Hepatocyte (in vitro differentiated cells): ENCODE results near the gene CTNNBIP1. TPM values are rescaled to one million over a fixed set of nuclear protein-coding genes. Genes with fewer than 3 reads are reported as not detected.
A peak's percentile ranks its signal among the peaks of the same experiment; 100 is the strongest.

Experiments used
- DNase-seq: peaks from one replicate; pipeline ENCODE4 v3.0.0-alpha.2; 2016; ENCODE audit warnings: low spot score
- H2AFZ ChIP-seq: fragments of 200-600 bp; sonication (generic); 2 replicates; pipeline ENCODE4 v1.6.0; 2016; ENCODE audit warnings: antibody characterized with exemption, mild to moderate bottlenecking
- H3K27ac ChIP-seq: fragments of 200-600 bp; sonication (generic); 2 replicates; pipeline ENCODE4 v1.5.1; 2016; ENCODE audit warnings: mild to moderate bottlenecking
- H3K27me3 ChIP-seq: fragments of 200-600 bp; sonication (generic); 2 replicates; pipeline ENCODE4 v1.6.1; 2016
- H3K36me3 ChIP-seq: fragments of 200-600 bp; sonication (generic); replicated peaks from 2 replicates; pipeline ENCODE4 v1.5.1; 2016; ENCODE audit warnings: low read depth; ENCODE audit not compliant: insufficient read depth
- H3K4me1 ChIP-seq: fragments of 200-600 bp; sonication (generic); 2 replicates; pipeline ENCODE4 v1.5.1; 2016; ENCODE audit warnings: mild to moderate bottlenecking, moderate library complexity; ENCODE audit not compliant: insufficient read depth
- H3K4me2 ChIP-seq: fragments of 200-600 bp; sonication (generic); 2 replicates; pipeline ENCODE4 v1.6.0; 2016
- H3K4me3 ChIP-seq: fragments of 200-600 bp; sonication (generic); 2 replicates; pipeline ENCODE4 v1.5.1; 2016; ENCODE audit warnings: mild to moderate bottlenecking
- H3K79me2 ChIP-seq: fragments of 200-600 bp; sonication (generic); 2 replicates; pipeline ENCODE4 v1.6.0; 2017; ENCODE audit warnings: mild to moderate bottlenecking
- H3K9me2 ChIP-seq: fragments of 200-600 bp; sonication (generic); replicated peaks from 2 replicates; pipeline ENCODE4 v1.6.0; 2017; ENCODE audit warnings: mild to moderate bottlenecking; ENCODE audit not compliant: insufficient read depth
- H3K9me3 ChIP-seq: fragments of 200-600 bp; sonication (generic); 2 replicates; pipeline ENCODE4 v1.5.1; 2016; ENCODE audit warnings: low read depth, mild to moderate bottlenecking
- H4K20me1 ChIP-seq: fragments of 200-600 bp; sonication (generic); 2 replicates; pipeline ENCODE4 v1.6.0; 2016; ENCODE audit warnings: mild to moderate bottlenecking; ENCODE audit not compliant: insufficient read depth, poor library complexity, severe bottlenecking
- EZH2 ChIP-seq: fragments of 200-600 bp; sonication (generic); IDR thresholded peaks from 2 replicates; pipeline ENCODE4 v1.6.1; 2016; ENCODE audit warnings: antibody characterized with exemption, mild to moderate bottlenecking, borderline replicate concordance
- EZH2phosphoT487 ChIP-seq: fragments of 200-600 bp; sonication (generic); IDR thresholded peaks from one replicate; pipeline ENCODE4 v1.6.1; 2018; ENCODE audit warnings: antibody characterized with exemption, mild to moderate bottlenecking, low read depth, moderate library complexity; ENCODE audit not compliant: unreplicated experiment, severe bottlenecking
- WGBS: methylation state at CpG from one replicate; pipeline ENCODE4 v1.1.6; 2016; ENCODE audit warnings: low lambda C conversion rate; ENCODE audit errors: missing lambda C conversion rate; 5-methylcytosine and 5-hydroxymethylcytosine counted together
- polyA plus RNA-seq: library from polyadenylated mRNA; unstranded; fragments of >200 nt; fragmentation: Nextera tagmentation; extraction: Ambion mirVana; gene quantifications from 2 replicates; pipeline ENCODE4 v1.2.1, GENCODE V29; 2016
- total RNA-seq: library from RNA; depleted of rRNA; stranded (reverse); fragments of >200 nt; gene quantifications from 2 replicates; pipeline ENCODE4 v1.2.3, GENCODE V29; 2014
- TF ChIP-seq, protein P1 (sequence below): fragments of 200-600 bp; sonication (generic); IDR thresholded peaks from 2 replicates; pipeline ENCODE4 v1.5.1; 2016; ENCODE audit warnings: antibody characterized with exemption, mild to moderate bottlenecking; ENCODE audit not compliant: poor library complexity

Gene CTNNBIP1
- total and polyA plus RNA-seq, 2 experiments from 2014 or later = 25.2 to 49.8 TPM

DNA sequence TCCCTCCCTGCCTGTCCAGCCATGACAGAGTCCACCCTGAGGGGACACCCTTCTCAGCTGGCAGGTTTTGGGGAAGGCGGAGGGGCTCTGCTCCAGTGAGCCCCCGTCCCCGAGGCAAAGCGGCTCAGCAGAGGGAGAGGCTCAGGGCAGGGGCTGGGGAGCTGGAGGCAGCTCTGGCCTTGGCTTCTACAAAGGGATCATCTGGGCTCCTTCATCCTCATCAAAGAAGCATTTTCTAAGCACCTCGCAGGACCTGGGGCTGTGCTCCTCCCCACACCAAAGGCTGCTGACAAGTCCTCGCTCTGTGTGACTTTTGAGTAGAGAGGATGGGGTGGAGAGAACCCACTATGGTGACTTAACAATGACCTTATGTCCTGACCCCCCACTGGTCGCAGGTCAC is 65.3 kb downstream of the CTNNBIP1 start:
- Histone ChIP-seq H3K9me3 (no peaks in the 10 kb centered on the region), H3K4me2 (no peak overlapping the region), H3K4me3 (no peak overlapping the region), H2AFZ (no peak overlapping the region), H3K27ac (no peak overlapping the region), H3K9me2 (no peaks in the 10 kb centered on the region), H3K4me1 (peaks cover 6% of the 10 kb centered on the region), H4K20me1 (no peaks in the 10 kb centered on the region), H3K27me3 (no peaks in the 10 kb centered on the region), H3K79me2 (no peaks in the 10 kb centered on the region), H3K36me3 (no peaks in the 10 kb centered on the region)
- WGBS = 94% methylated on average over 5 of the region's 7 CpGs
- TF ChIP-seq EZH2 (no peak), EZH2phosphoT487 (no peak)
- TF ChIP-seq, protein P1, sequence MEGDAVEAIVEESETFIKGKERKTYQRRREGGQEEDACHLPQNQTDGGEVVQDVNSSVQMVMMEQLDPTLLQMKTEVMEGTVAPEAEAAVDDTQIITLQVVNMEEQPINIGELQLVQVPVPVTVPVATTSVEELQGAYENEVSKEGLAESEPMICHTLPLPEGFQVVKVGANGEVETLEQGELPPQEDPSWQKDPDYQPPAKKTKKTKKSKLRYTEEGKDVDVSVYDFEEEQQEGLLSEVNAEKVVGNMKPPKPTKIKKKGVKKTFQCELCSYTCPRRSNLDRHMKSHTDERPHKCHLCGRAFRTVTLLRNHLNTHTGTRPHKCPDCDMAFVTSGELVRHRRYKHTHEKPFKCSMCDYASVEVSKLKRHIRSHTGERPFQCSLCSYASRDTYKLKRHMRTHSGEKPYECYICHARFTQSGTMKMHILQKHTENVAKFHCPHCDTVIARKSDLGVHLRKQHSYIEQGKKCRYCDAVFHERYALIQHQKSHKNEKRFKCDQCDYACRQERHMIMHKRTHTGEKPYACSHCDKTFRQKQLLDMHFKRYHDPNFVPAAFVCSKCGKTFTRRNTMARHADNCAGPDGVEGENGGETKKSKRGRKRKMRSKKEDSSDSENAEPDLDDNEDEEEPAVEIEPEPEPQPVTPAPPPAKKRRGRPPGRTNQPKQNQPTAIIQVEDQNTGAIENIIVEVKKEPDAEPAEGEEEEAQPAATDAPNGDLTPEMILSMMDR = no peak
- no peak for DNase-seq

DNA sequence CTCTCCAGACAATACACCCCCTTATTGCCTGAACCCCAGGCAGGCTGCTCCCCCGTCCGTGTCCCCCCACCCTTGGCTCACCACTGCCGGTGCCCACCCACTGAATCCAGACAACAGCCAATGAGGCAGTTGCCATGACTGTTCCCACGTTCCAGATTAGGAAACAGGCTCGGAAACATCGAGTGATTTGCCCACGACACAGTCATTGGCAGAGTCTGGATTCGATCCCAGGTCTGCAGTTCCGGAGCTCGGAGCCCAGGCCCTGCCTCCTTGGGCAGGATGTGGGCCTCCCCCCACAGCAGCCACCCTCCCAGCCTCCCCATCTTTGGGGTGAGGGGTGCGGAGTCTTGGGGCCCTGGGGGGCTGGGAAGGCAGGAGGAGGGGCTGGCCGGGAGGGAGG is 66.0 kb downstream of the CTNNBIP1 start:
- H3K27me3 ChIP-seq = no peaks in the 10 kb centered on the region
- H2AFZ ChIP-seq = no peak overlapping the region
- no peak for DNase-seq
- H3K9me3 ChIP-seq = no peaks in the 10 kb centered on the region
- TF ChIP-seq, protein P1 = no peak
- TF ChIP-seq EZH2 = no peak
- no peak for TF ChIP-seq EZH2phosphoT487
- no peak overlapping the region for H3K4me2 ChIP-seq
- peaks cover 6% of the 10 kb centered on the region for H3K4me1 ChIP-seq
- H3K36me3 ChIP-seq = no peaks in the 10 kb centered on the region
- no peaks in the 10 kb centered on the region for H4K20me1 ChIP-seq
- 89% methylated on average over 9 of the region's 12 CpGs for WGBS
- no peaks in the 10 kb centered on the region for H3K79me2 ChIP-seq
- no peak overlapping the region for H3K27ac ChIP-seq
- H3K9me2 ChIP-seq = no peaks in the 10 kb centered on the region
- no peak overlapping the region for H3K4me3 ChIP-seq

DNA sequence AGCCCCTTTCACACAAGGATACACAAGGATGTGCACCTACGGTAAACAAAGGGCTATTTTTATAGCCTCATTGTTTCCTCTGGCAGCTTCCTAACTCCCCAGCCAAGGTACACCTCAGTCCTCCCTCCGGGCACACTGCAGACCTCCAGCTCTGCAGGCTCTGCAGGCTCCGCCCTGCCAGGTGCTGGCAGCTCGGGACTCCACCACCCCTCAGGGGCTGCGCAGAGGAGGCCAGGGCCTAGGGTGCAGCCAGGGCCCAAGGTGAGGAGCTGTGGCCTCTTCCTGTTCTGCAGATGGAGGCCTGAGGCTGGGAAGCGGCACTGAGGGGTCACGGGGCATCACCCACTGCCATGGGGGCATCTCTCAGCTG is 66.5 kb downstream of the CTNNBIP1 start:
- Histone ChIP-seq H4K20me1 (no peaks in the 10 kb centered on the region), H3K9me2 (no peaks in the 10 kb centered on the region), H3K27ac (no peak overlapping the region), H3K4me1 (peaks cover 6% of the 10 kb centered on the region), H3K9me3 (no peaks in the 10 kb centered on the region), H3K27me3 (no peaks in the 10 kb centered on the region), H2AFZ (no peak overlapping the region), H3K4me3 (no peak overlapping the region), H3K36me3 (no peaks in the 10 kb centered on the region), H3K79me2 (no peaks in the 10 kb centered on the region), H3K4me2 (no peak overlapping the region)
- DNase-seq = peak; percentile 4
- WGBS = 61% methylated on average over 7 of the region's 7 CpGs
- TF ChIP-seq, protein P1 = no peak
- no peak for TF ChIP-seq EZH2phosphoT487
